HepG2 (cell line): ENCODE measurements around the gene SYT7. TPM values are rescaled to one million over a fixed set of nuclear protein-coding genes. Genes with fewer than 3 reads are reported as not detected.

Experiments used
- ARID2 ChIP-seq: sonication (generic); formaldehyde crosslinking; IDR thresholded peaks from 2 replicates; pipeline ENCODE4 v1.8.1; 2022; ENCODE audit warnings: mild to moderate bottlenecking, missing genetic modification reagents, borderline replicate concordance
- ATF1 ChIP-seq: IDR thresholded peaks from 2 replicates; pipeline ENCODE4 v1.6.1; 2016; ENCODE audit warnings: mild to moderate bottlenecking, control low read depth
- CCDC6 ChIP-seq: sonication (generic); formaldehyde crosslinking; IDR thresholded peaks from 2 replicates; pipeline ENCODE4 v1.8.1; 2022; ENCODE audit warnings: mild to moderate bottlenecking, missing genetic modification reagents, moderate library complexity
- HNF4A ChIP-seq: sonication (generic); formaldehyde crosslinking; IDR thresholded peaks from 2 replicates; pipeline ENCODE4 v1.4.0; 2020; ENCODE audit warnings: missing genetic modification reagents
- KMT2A ChIP-seq: sonication (generic); formaldehyde crosslinking; IDR thresholded peaks from 2 replicates; pipeline ENCODE4 v1.4.0; 2020; ENCODE audit warnings: missing genetic modification reagents
- MATR3 ChIP-seq: sonication (generic); formaldehyde crosslinking; IDR thresholded peaks from 2 replicates; pipeline ENCODE4 v1.4.0; 2020; ENCODE audit warnings: missing genetic modification reagents
- MYPOP ChIP-seq: sonication (generic); formaldehyde crosslinking; IDR thresholded peaks from 2 replicates; pipeline ENCODE4 v1.8.1; 2023; ENCODE audit warnings: mild to moderate bottlenecking, moderate library complexity, missing genetic modification reagents
- PRDM10 ChIP-seq: sonication (generic); formaldehyde crosslinking; IDR thresholded peaks from 2 replicates; pipeline ENCODE4 v1.4.0; 2020; ENCODE audit warnings: low read depth, missing genetic modification reagents
- SNAPC2 ChIP-seq: sonication (generic); formaldehyde crosslinking; IDR thresholded peaks from 2 replicates; pipeline ENCODE4 v1.8.1; 2022; ENCODE audit warnings: mild to moderate bottlenecking, missing genetic modification reagents
- XRCC5 ChIP-seq: fragments of 200-400 bp; formaldehyde crosslinking; optimal IDR thresholded peaks from 2 replicates; pipeline ENCODE3; 2017; ENCODE audit warnings: mild to moderate bottlenecking, low read length
- ZMYM2 ChIP-seq: sonication (generic); formaldehyde crosslinking; IDR thresholded peaks from 2 replicates; pipeline ENCODE4 v1.8.0; 2022; ENCODE audit warnings: mild to moderate bottlenecking, missing genetic modification reagents
- ZNF12 ChIP-seq: sonication (generic); formaldehyde crosslinking; IDR thresholded peaks from 2 replicates; pipeline ENCODE4 v1.5.0; 2020; ENCODE audit warnings: missing genetic modification reagents
- ZNF253 ChIP-seq: sonication (generic); formaldehyde crosslinking; IDR thresholded peaks from 2 replicates; pipeline ENCODE4 v1.8.0; 2022; ENCODE audit warnings: mild to moderate bottlenecking, missing genetic modification reagents, borderline replicate concordance
- ZNF646 ChIP-seq: sonication (generic); formaldehyde crosslinking; IDR thresholded peaks from 2 replicates; pipeline ENCODE4 v1.9.0; 2021; ENCODE audit warnings: mild to moderate bottlenecking, missing genetic modification reagents
- ZSCAN12 ChIP-seq: sonication (generic); formaldehyde crosslinking; IDR thresholded peaks from 2 replicates; pipeline ENCODE4 v1.9.0; 2021; ENCODE audit warnings: mild to moderate bottlenecking, missing genetic modification reagents
- polyA plus RNA-seq, 8 experiments: library from polyadenylated mRNA; depleted of rRNA in 3 of 8; stranded (reverse) in 7 of 8; unstranded in 1 of 8; fragments of >200 nt; fragmentation: Illumina TruSeq in 4 of 8; extraction: Trizol in 4 of 8; gene quantifications; 2 replicates each; pipeline versions ENCODE4 v1.2.1 to v1.2.3, GENCODE V29; 2011 to 2016; ENCODE audit warnings: low read depth in 4 of 8, missing spikeins in 1 of 8, mixed read lengths in 1 of 8; ENCODE audit not compliant: insufficient read depth in 1 of 8
- total RNA-seq, 5 experiments: library from RNA; depleted of rRNA; stranded (reverse); fragments of >200 nt; fragmentation: Illumina TruSeq; extraction: Trizol; gene quantifications; 2 replicates each; pipeline ENCODE4 v1.2.3, GENCODE V29; 2016; ENCODE audit warnings: low read depth in 1 of 5
- TF ChIP-seq, protein P1 (sequence below), 2 experiments: sonication (generic) in 1 of 2; formaldehyde crosslinking in 1 of 2; IDR thresholded peaks; 2 replicates each; pipeline versions ENCODE4 v1.4.0 to v1.6.1; 2018 to 2020; ENCODE audit warnings: missing genetic modification reagents in 2 of 2, borderline replicate concordance in 1 of 2, low read depth in 1 of 2, mild to moderate bottlenecking in 1 of 2, missing biosample characterization in 1 of 2

SYT7 gene
- total and polyA plus RNA-seq, 2 of the 13 experiments (the other 11 are each of a cell fraction or from before 2014, with no cell fraction given): 1.4 to 4.4 TPM

GRCh38 chr11:61627850-61628661 lies 47.2 kb upstream of the SYT7 start (continued):
- TF ChIP-seq MYPOP (CRISPR knock-in tag) (no peak), CCDC6 (CRISPR knock-in tag) (no peak), ZNF646 (CRISPR knock-in tag) (no peak), PRDM10 (CRISPR knock-in tag) (no peak), ATF1 (CRISPR knock-in tag) (no peak), XRCC5 (peak; percentile 50), HNF4A (CRISPR knock-in tag) (no peak), SNAPC2 (CRISPR knock-in tag) (no peak), ZNF253 (CRISPR knock-in tag) (no peak), MATR3 (CRISPR knock-in tag) (no peak), ZSCAN12 (CRISPR knock-in tag) (no peak), ZMYM2 (CRISPR knock-in tag) (no peak), KMT2A (CRISPR knock-in tag) (no peak), ZNF12 (CRISPR knock-in tag) (no peak), ARID2 (CRISPR knock-in tag) (no peak)
- TF ChIP-seq, protein P1, sequence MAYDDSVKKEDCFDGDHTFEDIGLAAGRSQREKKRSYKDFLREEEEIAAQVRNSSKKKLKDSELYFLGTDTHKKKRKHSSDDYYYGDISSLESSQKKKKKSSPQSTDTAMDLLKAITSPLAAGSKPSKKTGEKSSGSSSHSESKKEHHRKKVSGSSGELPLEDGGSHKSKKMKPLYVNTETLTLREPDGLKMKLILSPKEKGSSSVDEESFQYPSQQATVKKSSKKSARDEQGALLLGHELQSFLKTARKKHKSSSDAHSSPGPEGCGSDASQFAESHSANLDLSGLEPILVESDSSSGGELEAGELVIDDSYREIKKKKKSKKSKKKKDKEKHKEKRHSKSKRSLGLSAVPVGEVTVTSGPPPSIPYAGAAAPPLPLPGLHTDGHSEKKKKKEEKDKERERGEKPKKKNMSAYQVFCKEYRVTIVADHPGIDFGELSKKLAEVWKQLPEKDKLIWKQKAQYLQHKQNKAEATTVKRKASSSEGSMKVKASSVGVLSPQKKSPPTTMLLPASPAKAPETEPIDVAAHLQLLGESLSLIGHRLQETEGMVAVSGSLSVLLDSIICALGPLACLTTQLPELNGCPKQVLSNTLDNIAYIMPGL (CRISPR knock-in tag; IDR thresholded peaks at IDR 0.05; ENCODE audit: borderline replicate concordance in 1 of 2, low read depth in 1 of 2): peak in 1 of 2 experiments; percentile 74; a peak in 2 of 4 replicates
